K562 (cell line): ENCODE measurements around the gene ZNF83. TPM values are rescaled to one million over a fixed set of nuclear protein-coding genes. Genes with fewer than 3 reads are reported as not detected.

Source experiments
- ATAC-seq: fragments of 200-7000 bp; cut with Tn5 transposase; 3 replicates; pipeline ENCODE4 v1.9.1; 2020; ENCODE audit warnings: moderate library complexity
- BruUV-seq: library from RNA; stranded (reverse); fragments of 400-500 nt; replicated peaks from 2 replicates; lab custom pipeline; 2021; lab: Mats Ljungman, UMichigan
- CTCF ChIA-PET: fragments of 300-600 bp; formaldehyde crosslinking; extraction: SDS; loops from one replicate; lab custom pipeline; 2021; ENCODE audit warnings: low intra/inter-chr PET ratio; lab: Yijun Ruan, JAX
- POLR2A ChIA-PET: fragments of 300-600, 350-650 bp; sonication (Branson Sonifier 250); formaldehyde crosslinking; extraction: SDS; loops from one replicate; lab custom pipeline; 2021; ENCODE audit warnings: antibody characterized with exemption, inconsistent platforms; lab: Yijun Ruan, JAX
- DNase-seq, 4 experiments: peaks; one replicate each; pipeline versions ENCODE4 v3.0.0 to v3.0.0-alpha.2; 2011 to 2018; ENCODE audit warnings: low spot score in 3 of 4, mixed read lengths in 3 of 4; ENCODE audit errors: extremely low read depth in 1 of 4
- FAIRE-seq: peaks from 2 replicates; lab custom pipeline; 2011; peaks lifted over from hg19 to GRCh38; lab: Jason Lieb, UNC
- H2AFZ ChIP-seq: 2 replicates; pipeline ENCODE4 v1.6.0; 2011; ENCODE audit warnings: low read depth, low read length, control low read depth, inconsistent platforms
- H3K27ac ChIP-seq: fragments of 200-600 bp; 3 replicates; pipeline ENCODE4 v1.8.0; 2011; ENCODE audit warnings: low read depth, mild to moderate bottlenecking, control low read depth, inconsistent platforms, low read length, moderate library complexity, mixed read lengths; ENCODE audit errors: extremely low read depth
- H3K27me3 ChIP-seq, 2 experiments: fragments of 300-600 bp in 1 of 2; 2 replicates in 1 of 2; 3 replicates in 1 of 2; pipeline versions ENCODE4 v1.6.0 to v1.8.0; 2011; ENCODE audit warnings: inconsistent platforms in 2 of 2, low read length in 2 of 2, mild to moderate bottlenecking in 1 of 2, mixed read lengths in 1 of 2, moderate library complexity in 1 of 2; ENCODE audit not compliant: control insufficient read depth in 2 of 2, insufficient read depth in 2 of 2
- H3K36me3 ChIP-seq: fragments of 300-600 bp; 3 replicates; pipeline ENCODE4 v1.8.0; 2011; ENCODE audit warnings: mild to moderate bottlenecking, low read length, inconsistent platforms; ENCODE audit not compliant: control insufficient read depth, insufficient read depth
- H3K4me1 ChIP-seq, 2 experiments: fragments of 200-600 bp in 1 of 2; replicated peaks in 1 of 2; 2 replicates in 1 of 2; 3 replicates in 1 of 2; pipeline versions ENCODE4 v1.5.1 to v1.8.0; 2011; ENCODE audit warnings: inconsistent platforms in 2 of 2, low read length in 2 of 2, mild to moderate bottlenecking in 1 of 2, mixed read lengths in 1 of 2, moderate library complexity in 1 of 2; ENCODE audit not compliant: control insufficient read depth in 2 of 2, insufficient read depth in 2 of 2
- H3K4me2 ChIP-seq: 2 replicates; pipeline ENCODE4 v1.6.1; 2011; ENCODE audit warnings: low read length, control low read depth, inconsistent platforms, mixed read lengths; ENCODE audit not compliant: insufficient read depth
- H3K4me3 ChIP-seq: fragments of 200-600 bp; sonication (generic), shearing (Covaris generic); 2 replicates; pipeline ENCODE4 v1.5.1; 2016; ENCODE audit warnings: control low read depth, inconsistent platforms
- H3K79me2 ChIP-seq: fragments of 200-600 bp; 3 replicates; pipeline ENCODE4 v1.8.0; 2011; ENCODE audit warnings: low read length, inconsistent platforms; ENCODE audit not compliant: control insufficient read depth, insufficient read depth
- H3K9ac ChIP-seq, 2 experiments: 2 replicates each; pipeline versions ENCODE4 v1.6.0 to v1.6.1; 2011; ENCODE audit warnings: low read depth in 2 of 2, low read length in 2 of 2, control low read depth in 1 of 2, inconsistent platforms in 1 of 2, mild to moderate bottlenecking in 1 of 2, mixed read lengths in 1 of 2; ENCODE audit not compliant: insufficient read depth in 1 of 2
- H3K9me1 ChIP-seq: one replicate; pipeline ENCODE4 v1.6.0; 2011; ENCODE audit warnings: inconsistent platforms, mild to moderate bottlenecking, low read length, moderate library complexity; ENCODE audit not compliant: control insufficient read depth, insufficient read depth
- H3K9me3 ChIP-seq: replicated peaks from 2 replicates; pipeline ENCODE4 v1.5.1; 2011; ENCODE audit warnings: low read depth, low read length, inconsistent platforms; ENCODE audit not compliant: control insufficient read depth, insufficient read depth
- H4K20me1 ChIP-seq: replicated peaks from 2 replicates; pipeline ENCODE4 v1.6.1; 2011; ENCODE audit warnings: low read length, inconsistent platforms, mixed read lengths; ENCODE audit not compliant: control insufficient read depth, insufficient read depth
- ATF3 ChIP-seq, 2 experiments: fragments of 450-650 bp in 1 of 2; sonication (generic) in 1 of 2; formaldehyde crosslinking in 1 of 2; IDR thresholded peaks in 1 of 2; conservative IDR thresholded peaks in 1 of 2; 2 replicates each; pipeline versions ENCODE4 v1.6.1 to v1.8.1; 2016 to 2023; ENCODE audit warnings: mild to moderate bottlenecking in 2 of 2, moderate library complexity in 2 of 2, inconsistent platforms in 1 of 2, missing genetic modification reagents in 1 of 2
- CHAMP1 ChIP-seq: fragments of 450-650 bp; IDR thresholded peaks from 2 replicates; pipeline ENCODE4 v1.6.1; 2016; ENCODE audit warnings: mild to moderate bottlenecking
- HMGXB4 ChIP-seq: sonication (generic); formaldehyde crosslinking; IDR thresholded peaks from 2 replicates; pipeline ENCODE4 v1.8.1; 2023; ENCODE audit warnings: mild to moderate bottlenecking, missing genetic modification reagents
- ZEB2 ChIP-seq: fragments of 450-650 bp; IDR thresholded peaks from 2 replicates; pipeline ENCODE4 v1.6.1; 2016
- WGBS: fragments of 100-300 bp; shearing (Covaris generic); methylation state at CpG from one replicate; pipeline ENCODE4 v1.1.6; 2016; ENCODE audit warnings: low coverage, mixed read lengths; ENCODE audit not compliant: insufficient coverage; ENCODE audit errors: missing lambda C conversion rate; 5-methylcytosine and 5-hydroxymethylcytosine counted together
- in situ Hi-C: fragments of 300-500 bp; cut with MboI; formaldehyde crosslinking; loops from 4 replicates; pipeline ENCODE4 v1.15.0; 2018; ENCODE audit warnings: inconsistent platforms, mixed read lengths
- intact Hi-C: fragments of 100-400 bp; cut with micrococcal nuclease; formaldehyde crosslinking; loops from 2 replicates; pipeline ENCODE4 v1.14.2; 2022
- polyA plus RNA-seq, 8 experiments: library from polyadenylated mRNA; depleted of rRNA in 4 of 8; stranded (reverse) in 5 of 8; unstranded in 3 of 8; fragments of >200 nt; fragmentation: Nextera tagmentation in 2 of 8; fragmentation: Illumina TruSeq in 1 of 8; extraction: Ambion mirVana in 2 of 8; extraction: Trizol in 1 of 8; gene quantifications; 2 replicates each; pipeline versions ENCODE4 v1.2.1 to v1.2.3, GENCODE V29; 2011 to 2014; ENCODE audit warnings: inconsistent platforms in 1 of 8, missing spikeins in 1 of 8
- total RNA-seq, 7 experiments: library from RNA; depleted of rRNA in 6 of 7; stranded (reverse); fragments of >200 nt in 6 of 7; fragmentation: Illumina TruSeq in 2 of 7; extraction: Trizol in 2 of 7; gene quantifications; 2 replicates each; pipeline versions ENCODE4 v1.2.1 to v1.2.3, GENCODE V29; 2011 to 2021; ENCODE audit warnings: low replicate concordance in 1 of 7

Gene ZNF83
- total and polyA plus RNA-seq, 9 of the 15 experiments (the other 6 are each of a cell fraction or from before 2014, with no cell fraction given) = 18.6 to 74.3 (median 51.9) TPM

GRCh38 chr19:52670046-52670445 lies 31.9 kb upstream of the ZNF83 start:
- ATAC-seq = no peak
- no peak for FAIRE-seq
- CTCF ChIA-PET = no interaction called here
- no TSS peak for BruUV-seq
- intact Hi-C loops = no loop called here
- Histone ChIP-seq H2AFZ (no peak overlapping the region), H3K4me1 (peaks cover 8 to 22% of the 10 kb centered on the region in 2 experiments), H3K9me1 (no peaks in the 10 kb centered on the region), H3K27me3 (no peaks in the 10 kb centered on the region), H3K9me3 (no peaks in the 10 kb centered on the region), H3K36me3 (peaks cover 48% of the 10 kb centered on the region; the same call in 2 of the 3 replicates), H3K4me3 (no peak overlapping the region)
- 78% methylated on average over 4 of the region's 4 CpGs for WGBS
- in situ Hi-C loops = no loop called here
- TF ChIP-seq HMGXB4 (CRISPR knock-in tag) = no peak
- no peak for TF ChIP-seq CHAMP1
- TF ChIP-seq ATF3 (IDR thresholded peaks at IDR 0.05) = peak; percentile 20; the same call in 1 of the 2 replicates
- no peak for TF ChIP-seq ATF3 (CRISPR knock-in tag; conservative IDR thresholded peaks at IDR 0.05)
- peak; percentile 63; the same call in 1 of the 2 replicates for TF ChIP-seq ZEB2
- TF ChIP-seq, all 486 proteins: peak for 2
- H4K20me1 ChIP-seq = no peaks in the 10 kb centered on the region
- POLR2A ChIA-PET = no interaction called here
- no peak overlapping the region for H3K4me2 ChIP-seq
- H3K27ac ChIP-seq = no peak overlapping the region; the same call in 2 of the 3 replicates
- peaks cover 88% of the 10 kb centered on the region for H3K79me2 ChIP-seq
- H3K9ac ChIP-seq = no peak overlapping the region
- no peak for DNase-seq
